Activated CD8-positive, alpha-beta memory T cell treated with anti-CD3 and anti-CD28 coated beads for 4 hours (primary cell): ENCODE data around the gene HTT.

ENCODE experiments used
- DNase-seq, 2 donors: peaks; one replicate each; pipeline ENCODE4 v3.0.0-alpha.2; 2020; ENCODE audit warnings: low read depth in 2 of 2

The HTT gene

GRCh38 chr4:3200423-3201090 is 126.1 kb downstream of the HTT start:
- no peak for DNase-seq

- DNase-seq: peak; percentile 33 to 49
These were observed 127.5 kb downstream of the HTT start for GRCh38 chr4:3201718-3202702.

GRCh38 chr4:3202836-3203820 is 128.6 kb downstream of the HTT start:
- no peak for DNase-seq

GRCh38 chr4:3203971-3204431 is 129.5 kb downstream of the HTT start:
- DNase-seq: no peak

GRCh38 chr4:3205995-3206394 is 131.5 kb downstream of the HTT start:
- DNase-seq: no peak

- no peak for DNase-seq
These were observed 132.1 kb downstream of the HTT start for GRCh38 chr4:3206439-3207100.

GRCh38 chr4:3207531-3208037 is 133.1 kb downstream of the HTT start:
- DNase-seq: no peak

- DNase-seq: no peak
These were observed 134.3 kb downstream of the HTT start for GRCh38 chr4:3208826-3209225.

- no peak for DNase-seq
These were observed 135.3 kb downstream of the HTT start for GRCh38 chr4:3209551-3210325.

- no peak for DNase-seq
These were observed 136.0 kb downstream of the HTT start for GRCh38 chr4:3210467-3210866.

GRCh38 chr4:3211866-3212265 is 137.4 kb downstream of the HTT start:
- DNase-seq: no peak

GRCh38 chr4:3212391-3213105 is 138.1 kb downstream of the HTT start:
- DNase-seq: no peak

- DNase-seq: no peak
These were observed 138.6 kb downstream of the HTT start for GRCh38 chr4:3213106-3213425.

- DNase-seq: no peak
These were observed 139.3 kb downstream of the HTT start for GRCh38 chr4:3213661-3214250.

- no peak for DNase-seq
These were observed 140.8 kb downstream of the HTT start for GRCh38 chr4:3215256-3215655.

GRCh38 chr4:3215733-3216132 is 141.3 kb downstream of the HTT start:
- DNase-seq: no peak

GRCh38 chr4:3217266-3217665 is 142.8 kb downstream of the HTT start:
- DNase-seq: no peak

GRCh38 chr4:3217771-3218170 is 143.3 kb downstream of the HTT start:
- DNase-seq: no peak
